ENCODE data around the gene SPATA32.
A peak's percentile ranks its signal among the peaks of the same experiment; 100 is the strongest.

Gene SPATA32

GRCh38 chr17:45227926-45228762, 33.8 kb downstream of the SPATA32 start:
- peak; percentile 41 for DNase-seq

GRCh38 chr17:45227101-45227925, 34.6 kb downstream of the SPATA32 start:
- DNase-seq = peak; percentile 65

GRCh38 chr17:45226576-45226975, 35.3 kb downstream of the SPATA32 start:
- DNase-seq = no peak

- DNase-seq = peak; percentile 98
These were observed 35.8 kb downstream of the SPATA32 start for GRCh38 chr17:45225964-45226530.

- peak; percentile 41 for DNase-seq
These were observed 36.7 kb downstream of the SPATA32 start for GRCh38 chr17:45225051-45225700.

- peak; percentile 38 for DNase-seq
These were observed 37.2 kb downstream of the SPATA32 start for GRCh38 chr17:45224671-45225050.

DNA sequence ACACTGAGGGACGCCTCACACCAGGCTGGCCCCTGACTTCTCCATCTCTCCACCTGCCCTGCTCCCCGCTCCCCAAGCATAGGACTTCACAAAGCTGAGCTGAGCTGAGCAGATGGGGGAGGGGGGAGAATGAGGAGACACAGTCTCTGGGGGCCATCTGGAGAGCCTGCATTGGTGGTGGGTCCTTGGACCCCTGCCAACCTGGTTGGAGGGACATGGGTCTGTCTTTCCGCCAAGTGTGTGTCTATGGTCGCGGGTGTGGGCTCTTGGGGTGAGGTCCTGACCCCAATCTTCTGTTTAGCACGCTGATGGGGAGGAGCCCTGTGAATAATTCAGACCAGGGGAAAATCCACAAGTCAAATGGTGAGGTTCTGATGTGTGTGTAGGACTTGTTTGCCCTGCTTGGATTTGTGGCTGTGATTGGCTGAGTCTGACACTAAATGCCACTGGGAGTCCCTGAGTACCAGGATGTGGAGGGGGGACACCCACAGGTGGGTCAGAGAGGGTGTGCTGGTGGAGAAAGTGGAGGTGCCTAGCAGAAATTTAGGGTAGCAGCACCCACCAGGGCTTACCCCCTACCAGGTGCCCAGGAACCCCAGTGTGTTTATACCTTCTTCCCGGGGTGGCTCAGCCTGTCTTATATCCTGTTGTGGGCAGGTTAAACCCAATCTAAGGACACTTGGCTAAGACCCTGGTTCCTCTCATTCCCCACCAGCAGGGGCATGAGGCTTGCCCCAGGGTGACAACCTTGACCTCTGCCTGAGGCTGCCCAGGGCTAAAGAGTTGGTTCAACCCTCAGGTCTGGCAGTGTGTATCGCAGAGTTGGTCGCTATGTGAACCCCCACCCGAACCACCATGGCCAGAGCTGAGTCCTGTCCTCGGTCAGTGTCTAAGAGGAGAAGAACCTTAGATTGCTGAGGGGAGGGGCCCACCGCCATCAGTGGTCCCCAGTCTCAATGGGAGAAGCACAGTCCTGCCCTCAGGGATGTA, 38.1 kb downstream of the SPATA32 start:
- DNase-seq = peak; percentile 70

- no peak for DNase-seq
These were observed 38.8 kb downstream of the SPATA32 start for GRCh38 chr17:45222996-45223538.

- peak; percentile 64 for DNase-seq
These were observed 39.5 kb downstream of the SPATA32 start for GRCh38 chr17:45222289-45222995.

DNA sequence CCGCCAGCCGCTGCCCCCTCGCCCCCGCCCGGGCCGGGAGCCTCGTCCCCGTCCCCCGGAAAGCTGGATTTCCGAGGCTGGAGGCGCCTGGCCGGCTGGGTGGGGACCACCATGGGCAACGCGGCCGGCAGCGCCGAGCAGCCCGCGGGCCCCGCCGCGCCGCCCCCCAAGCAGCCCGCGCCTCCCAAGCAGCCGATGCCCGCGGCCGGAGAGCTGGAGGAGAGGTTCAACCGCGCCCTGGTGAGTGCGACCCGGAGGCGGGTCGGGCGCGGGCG, 39.9 kb downstream of the SPATA32 start:
- no peak for DNase-seq

GRCh38 chr17:45221081-45222013, 40.5 kb downstream of the SPATA32 start, which contains the start of gene FMNL1:
TSS of gene FMNL1 (plus strand) at chr17:45221885. CDS start at chr17:45222125, 240 bp downstream.
- peak; percentile 70 for DNase-seq

- no peak for DNase-seq
These were observed 41.8 kb downstream of the SPATA32 start for GRCh38 chr17:45220079-45220478.

DNA sequence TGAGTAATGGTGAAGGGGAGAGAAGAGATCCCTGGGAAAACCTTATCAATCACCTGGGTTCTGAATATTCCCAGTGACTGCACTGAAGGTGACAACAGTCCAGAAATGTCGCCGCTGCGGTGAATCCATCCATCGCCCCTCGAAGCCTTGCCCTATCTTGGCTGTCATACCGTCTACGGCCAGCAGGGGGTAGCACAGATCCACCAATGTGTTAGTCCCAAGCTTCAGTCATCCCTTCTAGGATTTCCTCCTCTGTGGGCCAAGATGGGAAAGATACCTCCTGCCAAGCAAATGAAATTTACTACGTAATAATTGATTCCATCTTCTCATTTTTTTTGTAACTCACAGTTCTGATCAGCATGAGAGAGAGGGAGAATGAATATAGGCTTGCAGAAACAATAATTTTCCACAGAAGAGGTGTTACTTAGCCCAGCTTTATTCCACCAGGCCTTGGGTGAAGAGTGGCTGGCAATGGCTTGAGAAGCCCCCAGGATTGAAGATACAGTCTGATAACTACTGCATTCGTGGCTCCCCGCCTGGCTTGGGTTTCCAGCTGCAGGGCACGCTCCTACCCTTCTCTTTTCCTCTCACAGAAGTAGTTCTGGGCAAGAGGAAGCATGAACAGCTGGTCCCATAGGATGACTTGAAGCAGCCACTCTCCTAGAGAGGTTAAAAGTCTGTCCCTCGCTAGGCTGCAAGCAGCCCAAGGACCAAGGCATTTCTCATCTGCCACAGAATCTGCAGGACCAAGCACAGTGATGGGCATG, 42.8 kb downstream of the SPATA32 start:
- DNase-seq = peak; percentile 76

Data from CD4-positive, alpha-beta T cell treated with Interferon gamma for 1 hour (primary cell).